Ascending aorta (tissue), 2 donors: ENCODE measurements around the gene DST. TPM values are rescaled to one million over a fixed set of nuclear protein-coding genes. Genes with fewer than 3 reads are reported as not detected.

Experiments
- DNase-seq, 2 donors: peaks; one replicate each; pipeline ENCODE4 v3.0.0-alpha.2; 2019; ENCODE audit warnings: low spot score in 2 of 2
- H3K27ac ChIP-seq, 2 donors: fragments of 200-600 bp; sonication (generic); one replicate each; pipeline ENCODE4 v1.5.1; 2016 to 2017; ENCODE audit warnings: mild to moderate bottlenecking in 1 of 2
- H3K27me3 ChIP-seq: fragments of 200-600 bp; sonication (generic); one replicate; pipeline ENCODE4 v1.5.1; 2017
- H3K36me3 ChIP-seq, 2 donors: fragments of 200-600 bp; sonication (generic); one replicate each; pipeline ENCODE4 v1.5.1; 2016
- H3K4me1 ChIP-seq, 2 donors: fragments of 200-600 bp; sonication (generic); one replicate each; pipeline ENCODE4 v1.5.1; 2016 to 2017; ENCODE audit warnings: mild to moderate bottlenecking in 1 of 2
- H3K4me3 ChIP-seq, 2 donors: fragments of 200-600 bp; sonication (generic); one replicate each; pipeline ENCODE4 v1.5.1; 2016 to 2017; ENCODE audit warnings: mild to moderate bottlenecking in 1 of 2
- H3K9me3 ChIP-seq, 2 donors: fragments of 200-600 bp; sonication (generic); one replicate each; pipeline ENCODE4 v1.5.1; 2016
- CTCF ChIP-seq, 3 experiments: fragments of 200-600 bp in 2 of 3; fragments of 450-650 bp in 1 of 3; sonication (generic) in 2 of 3; IDR thresholded peaks; one replicate each; pipeline ENCODE4 v1.5.1; 2016 to 2019; ENCODE audit warnings: antibody characterized with exemption in 3 of 3, mild to moderate bottlenecking in 1 of 3, moderate library complexity in 1 of 3
- intact Hi-C: fragments of 100-400 bp; cut with DNase I; formaldehyde crosslinking; loops from one replicate; pipeline ENCODE4 v1.15.1; 2023
- total RNA-seq: library from RNA; depleted of rRNA; stranded (reverse); fragments of >200 nt; gene quantifications from one replicate; pipeline ENCODE4 v1.1.0, GENCODE V29; 2016

DST gene
- total RNA-seq, 1 donor from 2014 or later = 223 TPM

GRCh38 chr6:56685102-56685733 lies 42.5 kb upstream of the DST start:
- H3K27ac ChIP-seq = peak overlapping the region in 1 of 2 donors; percentile 68
- H3K36me3 ChIP-seq = no peaks in the 10 kb centered on the region
- no peak for TF ChIP-seq CTCF (IDR thresholded peaks at IDR 0.05)
- no peaks in the 10 kb centered on the region for H3K9me3 ChIP-seq
- intact Hi-C loops = no loop called here
- DNase-seq = no peak
- peaks cover 0 to 33% of the 10 kb centered on the region in 2 donors for H3K4me1 ChIP-seq
- no peaks in the 10 kb centered on the region for H3K27me3 ChIP-seq
- no peak overlapping the region for H3K4me3 ChIP-seq

GRCh38 chr6:56684342-56685101 lies 41.8 kb upstream of the DST start:
- Histone ChIP-seq H3K27me3 (no peaks in the 10 kb centered on the region), H3K4me1 (peaks cover 0 to 27% of the 10 kb centered on the region in 2 donors), H3K27ac (peak overlapping the region; percentile 66 to 68), H3K9me3 (no peaks in the 10 kb centered on the region), H3K36me3 (no peaks in the 10 kb centered on the region), H3K4me3 (no peak overlapping the region)
- no peak for DNase-seq
- no peak for TF ChIP-seq CTCF (IDR thresholded peaks at IDR 0.05)
- intact Hi-C loops = no loop called here

- Histone ChIP-seq H3K9me3 (no peaks in the 10 kb centered on the region), H3K4me1 (peaks cover 0 to 25% of the 10 kb centered on the region in 2 donors), H3K36me3 (no peaks in the 10 kb centered on the region), H3K4me3 (no peak overlapping the region), H3K27me3 (no peaks in the 10 kb centered on the region), H3K27ac (peak overlapping the region; percentile 66 to 81)
- intact Hi-C loops = no loop called here
- no peak for TF ChIP-seq CTCF (IDR thresholded peaks at IDR 0.05)
- DNase-seq = peak in 1 of 2 donors; percentile 88
These were observed 41.2 kb upstream of the DST start for GRCh38 chr6:56683882-56684281.

- peak overlapping the region; percentile 66 to 81 for H3K27ac ChIP-seq
- no peaks in the 10 kb centered on the region for H3K27me3 ChIP-seq
- intact Hi-C loops = no loop called here
- no peak for DNase-seq
- H3K4me1 ChIP-seq = peaks cover 0 to 24% of the 10 kb centered on the region in 2 donors
- no peak overlapping the region for H3K4me3 ChIP-seq
- no peaks in the 10 kb centered on the region for H3K36me3 ChIP-seq
- TF ChIP-seq CTCF (IDR thresholded peaks at IDR 0.05) = no peak
- no peaks in the 10 kb centered on the region for H3K9me3 ChIP-seq
These were observed 39.9 kb upstream of the DST start for GRCh38 chr6:56682635-56683034.

GRCh38 chr6:56677559-56677958 lies 34.9 kb upstream of the DST start:
- Histone ChIP-seq H3K27me3 (no peaks in the 10 kb centered on the region), H3K9me3 (no peaks in the 10 kb centered on the region), H3K4me1 (no peaks in the 10 kb centered on the region), H3K36me3 (no peaks in the 10 kb centered on the region), H3K27ac (no peak overlapping the region), H3K4me3 (no peak overlapping the region)
- no peak for DNase-seq
- TF ChIP-seq CTCF (IDR thresholded peaks at IDR 0.05) = no peak
- intact Hi-C loops = no loop called here
